G401 (cell line): Measurements from ENCODE around the gene TAS2R9. TPM values are rescaled to one million over a fixed set of nuclear protein-coding genes. Genes with fewer than 3 reads are reported as not detected.
"Not testable (repeated sequence)": the region's sequence is repeated elsewhere in the genome, so short reads cannot be mapped to it uniquely, and the experiment has no call there.

Experiments used
- DNase-seq: peaks from one replicate; pipeline ENCODE4 v3.0.0-alpha.2; 2015; ENCODE audit warnings: low spot score
- in situ Hi-C: cut with HindIII; loops from 2 replicates; pipeline ENCODE4 v1.10.0; 2016; ENCODE audit warnings: low sequenced_read_pairs, mixed read lengths
- total RNA-seq: library from RNA; depleted of rRNA; stranded (reverse); fragments of >200 nt; shearing (Covaris generic); gene quantifications from 2 replicates; pipeline ENCODE4 v1.2.3, GENCODE V29; 2014; rRNA removed

Gene TAS2R9
- total RNA-seq: not detected in 2 replicates

DNA sequence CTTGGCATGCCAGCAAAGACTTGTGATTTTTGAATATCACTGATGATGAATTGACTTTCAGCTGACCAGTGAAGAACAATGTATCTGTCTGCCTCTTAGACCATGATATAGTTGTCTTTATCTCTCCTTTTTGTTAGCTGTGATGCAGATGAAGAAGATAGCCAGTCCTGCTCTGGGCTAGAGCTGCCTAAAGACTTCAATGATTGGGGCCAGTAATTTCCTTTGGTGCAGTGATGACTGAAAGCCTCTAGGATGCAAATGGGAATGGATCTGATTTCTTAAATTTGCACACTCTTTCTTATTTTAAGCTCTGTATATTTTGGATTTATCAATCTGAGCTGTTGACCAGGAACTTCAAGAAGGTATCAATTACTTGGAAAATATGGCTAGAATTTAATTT is at the start of gene TAS2R9:
Gene TAS2R9, minus strand, starts transcription at position 101 of the 400 bp plus-strand sequence. Its CDS starts 93 bp downstream, at position 8.
- in situ Hi-C loops: no loop called here
- no peak for DNase-seq

GRCh38 chr12:10855807-10856206 is 45.8 kb upstream of the TAS2R9 start:
- no peak for DNase-seq
- in situ Hi-C loops: no loop called here

- in situ Hi-C loops: no loop called here
Measured at GRCh38 chr12:10853776-10854175, 43.8 kb upstream of the TAS2R9 start.

DNA sequence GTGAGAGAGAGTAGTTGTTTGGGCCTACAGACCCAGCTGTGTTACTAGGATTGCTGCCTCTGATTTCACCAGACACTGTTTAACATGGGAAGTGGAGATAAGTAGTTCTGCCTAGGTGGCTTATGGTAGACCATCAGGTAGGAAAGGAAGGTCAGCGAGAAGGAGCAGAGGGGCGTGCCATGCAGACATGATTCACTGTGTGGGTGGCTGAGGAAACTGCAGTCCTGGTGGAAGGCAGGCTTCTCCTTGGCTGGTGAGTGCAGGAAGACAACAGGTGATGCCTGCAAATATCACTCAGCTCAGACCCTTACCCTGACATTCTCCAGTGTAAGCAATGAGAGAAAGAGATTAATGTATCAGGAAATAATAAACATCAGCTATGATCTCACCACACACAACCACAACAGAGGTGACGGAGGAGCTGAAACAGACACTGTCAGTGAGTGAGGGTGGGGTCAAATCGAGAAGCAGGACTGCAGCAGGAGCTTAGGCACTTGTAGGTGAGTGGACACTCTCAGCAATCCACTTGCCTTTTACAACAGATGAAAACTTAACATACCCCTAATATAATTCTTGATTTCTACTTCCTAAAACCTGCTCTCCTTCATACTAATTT is 41.4 kb upstream of the TAS2R9 start:
- in situ Hi-C loops: no loop called here
- DNase-seq: no peak

More at GRCh38 chr12:10853776-10854175, 43.8 kb upstream of the TAS2R9 start:
- no peak for DNase-seq

DNA sequence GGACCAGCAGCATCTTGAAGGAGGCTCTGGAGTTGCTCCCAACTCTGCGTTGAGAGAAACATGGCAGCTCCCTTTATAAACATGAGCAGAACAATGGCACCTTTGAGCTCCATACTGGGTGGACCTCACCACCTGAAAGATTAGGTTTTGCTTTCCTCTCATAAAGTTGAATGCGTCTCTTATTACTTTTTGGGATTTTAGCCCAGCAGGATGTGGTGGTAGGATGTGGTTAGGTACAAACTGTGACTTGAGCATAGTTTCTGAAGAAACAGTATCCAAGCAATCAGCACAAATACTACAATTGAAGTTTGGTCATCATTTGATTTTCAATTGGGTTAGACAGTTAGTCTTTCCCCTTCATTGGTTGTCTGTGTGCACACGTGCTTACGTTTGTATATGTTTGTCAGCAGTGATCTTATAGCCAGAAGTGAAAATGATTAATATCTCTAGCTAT is 39.5 kb upstream of the TAS2R9 start, which contains the start of gene PRR4:
Gene PRR4, minus strand, starts transcription at position 51 of the 454 bp plus-strand sequence. Its CDS starts 38 bp downstream, at position 13.
- no peak for DNase-seq
- in situ Hi-C loops: no loop called here

DNA sequence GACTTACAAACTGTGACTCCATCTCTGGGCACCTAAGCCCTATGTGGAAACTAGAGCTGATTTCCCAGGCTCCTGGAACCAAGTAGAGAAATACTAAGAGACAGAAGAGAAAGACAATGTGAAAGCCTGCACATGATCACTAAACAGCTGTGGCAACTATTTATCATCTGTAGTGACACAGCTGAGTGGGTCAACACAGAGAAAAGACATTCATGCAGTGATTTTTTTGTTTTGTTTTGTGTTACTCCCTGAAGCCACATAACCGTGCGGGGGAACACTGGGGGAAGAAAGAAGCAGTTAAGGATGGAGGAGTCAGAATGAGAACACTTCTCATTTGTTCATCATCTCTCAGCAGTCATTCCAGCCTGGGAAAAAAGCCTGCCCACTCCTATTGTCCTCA is 37.8 kb upstream of the TAS2R9 start:
- DNase-seq: no peak
- in situ Hi-C loops: no loop called here

DNA sequence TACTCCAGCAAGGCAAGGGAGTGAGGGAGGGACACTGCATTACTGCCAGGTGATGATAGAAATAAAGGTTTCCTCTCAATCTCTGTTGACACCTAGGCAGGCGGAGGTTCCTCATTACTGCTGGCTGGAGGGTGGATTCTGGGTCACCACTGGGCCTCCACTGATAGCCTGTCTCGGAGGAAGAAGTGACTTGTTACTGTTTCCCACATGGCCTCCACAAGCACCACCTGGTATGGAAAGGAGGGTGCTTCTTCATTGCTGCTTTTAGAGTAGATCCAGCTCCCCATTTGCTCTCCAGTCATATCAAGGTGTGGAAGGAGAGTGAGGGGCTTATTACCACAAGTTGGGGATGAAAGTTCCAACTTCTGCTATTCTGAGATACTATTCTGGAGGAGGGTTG is 32.9 kb upstream of the TAS2R9 start:
- DNase-seq: no peak
- in situ Hi-C loops: no loop called here

- in situ Hi-C loops: no loop called here
- DNase-seq: no peak
Measured at GRCh38 chr12:10838461-10838860, 28.5 kb upstream of the TAS2R9 start.

- DNase-seq: no peak
- in situ Hi-C loops: no loop called here
Measured at GRCh38 chr12:10829994-10830393, 20.0 kb upstream of the TAS2R9 start.

- in situ Hi-C loops: no loop called here
- no peak for DNase-seq
Measured at GRCh38 chr12:10826258-10826657, 16.3 kb upstream of the TAS2R9 start, which contains the start of gene TAS2R10. TAS2R10 (minus strand) TSS chr12:10826358; CDS start chr12:10826269, 89 bp downstream.

GRCh38 chr12:10824957-10825356 is 15.0 kb upstream of the TAS2R9 start:
- in situ Hi-C loops: no loop called here
- no peak for DNase-seq

DNA sequence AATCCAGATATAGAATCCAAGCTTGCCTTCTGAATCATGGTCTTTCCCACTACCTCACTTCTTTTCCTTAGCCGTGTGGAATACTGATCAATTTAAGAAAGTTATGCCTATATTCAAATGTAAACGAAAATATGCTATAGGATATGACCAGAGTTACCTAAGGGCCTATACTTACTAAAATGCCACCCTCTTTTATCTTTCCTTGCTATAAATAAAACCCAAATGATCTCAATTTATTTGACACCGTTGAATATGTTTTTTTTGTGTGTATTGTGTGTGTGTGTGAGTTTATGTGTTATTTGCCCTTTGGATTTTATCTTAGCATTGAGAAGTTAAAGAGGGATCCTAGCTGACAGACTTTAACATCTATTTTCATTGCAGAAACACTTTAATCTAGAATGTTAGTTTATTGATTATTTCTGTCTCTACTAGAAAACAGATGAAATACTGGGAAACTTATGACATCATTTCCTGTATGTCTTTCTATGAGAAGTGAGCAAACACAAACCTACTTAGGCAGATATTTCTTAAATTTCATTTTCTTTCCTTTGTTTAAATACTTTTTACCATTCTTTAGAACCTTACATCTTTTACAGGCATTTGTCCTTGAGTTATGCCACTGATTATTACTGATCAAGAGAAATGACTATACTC is 2.0 kb upstream of the TAS2R9 start:
- no peak for DNase-seq
- in situ Hi-C loops: no loop called here

DNA sequence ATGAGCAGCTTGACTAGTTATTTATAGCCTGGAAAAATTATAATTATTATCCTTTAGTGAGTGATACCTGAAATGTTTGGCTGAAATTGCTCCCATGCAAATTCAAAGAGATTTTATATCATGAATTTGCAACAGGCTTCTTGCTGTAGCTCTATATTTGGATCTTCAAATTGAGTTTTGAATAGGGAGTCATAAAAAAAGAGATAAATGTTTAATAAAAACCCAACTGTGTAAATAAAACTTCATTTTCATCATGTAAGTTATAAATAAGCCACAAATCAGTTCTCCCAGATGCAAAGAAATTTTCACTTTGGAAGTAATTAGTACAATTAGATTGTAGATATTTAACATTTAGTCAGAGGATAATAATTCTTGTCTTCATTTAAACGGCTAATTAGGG is 2.8 kb downstream of the TAS2R9 start, which contains the start of gene TAS2R8:
Gene TAS2R8, minus strand, starts transcription at position 101 of the 400 bp plus-strand sequence. CDS start 306 bp downstream, outside the sequence.
- in situ Hi-C loops: no loop called here
- no peak for DNase-seq

DNA sequence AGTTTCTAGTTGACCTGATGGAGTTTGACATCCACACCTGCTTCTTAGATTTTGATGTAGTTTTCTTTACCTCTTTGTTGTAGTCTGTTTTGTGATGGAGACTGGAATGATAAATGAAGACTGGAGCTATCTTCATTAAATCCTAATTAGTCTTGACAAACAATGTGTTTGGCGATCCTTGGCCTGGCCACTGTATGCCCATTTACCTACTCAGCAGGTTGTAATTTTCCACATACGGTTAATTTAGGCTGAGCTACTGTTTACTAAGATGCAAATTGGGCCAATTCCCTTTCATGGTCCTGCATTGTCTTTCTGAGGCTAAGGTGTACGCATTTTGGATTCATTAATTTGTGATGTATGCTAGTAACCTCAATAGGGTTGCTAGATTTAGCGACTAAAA is 7.4 kb downstream of the TAS2R9 start, which contains the start of gene TAS2R7:
Gene TAS2R7, minus strand, starts transcription at position 41 of the 400 bp plus-strand sequence. CDS start 57 bp downstream, outside the sequence.
- in situ Hi-C loops: no loop called here

DNA sequence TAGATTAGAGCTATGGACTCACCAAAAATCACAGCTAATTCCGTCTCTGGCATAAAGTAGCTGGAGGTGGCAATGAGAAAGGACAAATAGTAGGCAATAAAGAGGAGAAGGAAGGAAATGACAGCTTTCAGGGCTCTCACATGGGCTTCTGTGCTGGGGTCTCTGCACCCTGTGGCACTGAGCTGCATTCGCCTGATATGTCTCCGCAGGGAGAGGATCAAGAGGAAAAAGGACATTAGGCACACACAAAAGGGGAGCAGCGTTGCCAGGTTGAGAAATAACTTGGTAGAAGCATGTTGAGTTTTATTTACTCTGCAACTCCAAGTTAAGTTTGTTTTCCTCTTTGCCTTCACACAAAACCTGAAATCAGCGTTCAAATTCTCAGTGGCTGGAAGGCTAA is 8.2 kb downstream of the TAS2R9 start:
- no peak for DNase-seq
- in situ Hi-C loops: no loop called here

More for the DNA sequence above, 7.4 kb downstream of the TAS2R9 start, which contains the start of gene TAS2R7:
- DNase-seq: no peak

DNA sequence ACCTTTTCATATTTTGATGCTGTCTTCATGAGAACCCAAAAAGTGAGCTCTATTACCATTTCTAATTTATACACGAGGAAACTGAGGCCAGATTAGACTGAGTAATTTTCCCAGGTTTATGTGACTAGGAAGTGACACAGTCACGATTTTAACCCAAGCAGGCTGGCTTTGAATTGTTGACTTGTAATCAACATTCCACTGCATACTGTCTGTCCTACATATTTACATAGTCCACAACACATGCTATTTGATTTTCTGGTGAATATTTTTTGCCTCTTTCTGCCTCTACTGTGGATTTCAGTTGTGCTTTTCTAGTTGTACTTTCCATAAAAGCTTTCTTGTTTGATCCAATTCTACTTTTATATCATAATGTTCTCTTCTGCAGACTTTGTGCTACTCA is 15.7 kb downstream of the TAS2R9 start:
- no peak for DNase-seq
- in situ Hi-C loops: no loop called here

DNA sequence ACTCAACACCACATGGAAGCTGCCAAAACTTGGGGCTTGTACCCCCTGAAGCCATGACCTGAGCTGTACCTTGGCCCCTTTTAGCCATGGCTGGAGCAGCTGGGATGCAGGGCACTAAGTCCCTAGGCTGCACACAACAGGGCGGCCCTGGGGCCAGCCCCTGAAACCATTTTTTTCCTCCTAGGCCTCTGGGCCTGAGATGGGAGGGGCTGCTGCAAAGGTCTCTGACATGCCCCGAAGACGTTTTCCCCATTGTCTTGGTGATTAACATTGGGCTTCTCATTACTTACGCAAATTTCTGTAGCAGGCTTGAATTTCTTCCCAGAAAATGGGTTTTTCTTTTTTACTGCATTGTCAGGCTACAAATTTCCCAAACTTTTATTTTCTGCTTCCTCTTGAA is 18.2 kb downstream of the TAS2R9 start:
- in situ Hi-C loops: not testable (repeated sequence)

GRCh38 chr12:10783252-10783651 is 26.7 kb downstream of the TAS2R9 start:
- in situ Hi-C loops: no loop called here
- DNase-seq: no peak

More for the DNA sequence above, 18.2 kb downstream of the TAS2R9 start:
- DNase-seq: not testable (repeated sequence)

GRCh38 chr12:10779103-10779502 is 30.9 kb downstream of the TAS2R9 start:
- in situ Hi-C loops: no loop called here
- DNase-seq: no peak

DNA sequence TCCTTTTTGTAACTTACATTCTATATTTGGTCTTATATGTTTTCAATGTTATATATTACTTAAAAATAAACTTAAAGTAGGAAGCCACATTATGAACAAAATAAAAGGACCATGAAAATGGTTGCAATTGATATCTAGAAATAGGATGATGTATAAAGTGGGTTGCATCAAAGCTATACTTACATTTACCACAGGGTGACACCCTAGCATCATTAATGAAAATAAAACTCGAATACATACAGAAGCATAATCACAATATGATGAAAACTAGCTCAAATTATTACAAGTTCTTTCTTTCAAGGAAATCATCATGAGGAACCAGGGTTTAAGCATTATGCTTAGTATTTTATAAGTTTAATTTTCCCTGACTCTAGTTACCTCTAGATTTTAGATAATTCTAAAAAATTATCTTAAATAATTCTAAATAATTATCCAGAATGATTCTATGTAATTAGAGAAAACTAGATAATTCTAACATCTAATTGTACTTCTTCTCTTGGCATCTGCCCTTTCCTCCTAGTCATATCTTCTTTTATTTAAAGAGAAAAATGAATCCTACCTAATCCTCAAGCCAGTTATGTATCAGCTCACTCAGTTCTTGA is 38.7 kb downstream of the TAS2R9 start:
- in situ Hi-C loops: no loop called here
- DNase-seq: peak; percentile 61
